ENCODE results near the gene SS18L1.

DNA sequence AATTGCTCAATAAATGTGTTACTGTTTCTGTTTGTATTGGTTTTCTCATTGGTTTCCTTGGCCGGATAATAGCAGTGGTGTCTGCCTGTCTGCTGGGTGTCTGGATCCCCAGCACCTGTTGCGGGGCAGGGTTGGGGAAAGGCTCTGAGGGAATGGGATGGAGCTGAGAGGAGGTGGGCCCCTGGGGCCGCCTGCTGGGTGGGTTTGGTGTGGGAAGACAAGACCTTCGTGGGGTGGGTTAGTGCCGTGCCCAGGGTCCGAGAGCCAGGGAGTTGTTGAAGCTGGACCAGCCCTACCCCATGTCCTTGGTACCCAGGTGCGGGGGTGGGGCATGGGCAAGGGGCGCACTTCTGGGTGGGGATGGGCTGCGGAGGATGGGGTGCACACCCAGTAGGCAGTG is 4.0 kb downstream of the SS18L1 start:
- TF ChIP-seq, protein P1, sequence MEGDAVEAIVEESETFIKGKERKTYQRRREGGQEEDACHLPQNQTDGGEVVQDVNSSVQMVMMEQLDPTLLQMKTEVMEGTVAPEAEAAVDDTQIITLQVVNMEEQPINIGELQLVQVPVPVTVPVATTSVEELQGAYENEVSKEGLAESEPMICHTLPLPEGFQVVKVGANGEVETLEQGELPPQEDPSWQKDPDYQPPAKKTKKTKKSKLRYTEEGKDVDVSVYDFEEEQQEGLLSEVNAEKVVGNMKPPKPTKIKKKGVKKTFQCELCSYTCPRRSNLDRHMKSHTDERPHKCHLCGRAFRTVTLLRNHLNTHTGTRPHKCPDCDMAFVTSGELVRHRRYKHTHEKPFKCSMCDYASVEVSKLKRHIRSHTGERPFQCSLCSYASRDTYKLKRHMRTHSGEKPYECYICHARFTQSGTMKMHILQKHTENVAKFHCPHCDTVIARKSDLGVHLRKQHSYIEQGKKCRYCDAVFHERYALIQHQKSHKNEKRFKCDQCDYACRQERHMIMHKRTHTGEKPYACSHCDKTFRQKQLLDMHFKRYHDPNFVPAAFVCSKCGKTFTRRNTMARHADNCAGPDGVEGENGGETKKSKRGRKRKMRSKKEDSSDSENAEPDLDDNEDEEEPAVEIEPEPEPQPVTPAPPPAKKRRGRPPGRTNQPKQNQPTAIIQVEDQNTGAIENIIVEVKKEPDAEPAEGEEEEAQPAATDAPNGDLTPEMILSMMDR (IDR thresholded peaks at IDR 0.05) = no peak
- no peak for TF ChIP-seq POLR2A (IDR thresholded peaks at IDR 0.05)
